Transverse colon (tissue), 4 donors: ENCODE data around the gene GPR107.

Experiments
- EP300 ChIP-seq: sonication (generic); formaldehyde crosslinking; IDR thresholded peaks from one replicate; pipeline ENCODE4 v1.6.1; 2017; ENCODE audit warnings: antibody characterized with exemption, low read depth
- POLR2A ChIP-seq: fragments of 450-650 bp; IDR thresholded peaks from one replicate; pipeline ENCODE4 v1.6.1; 2016; ENCODE audit warnings: antibody characterized with exemption, mild to moderate bottlenecking, moderate library complexity
- POLR2AphosphoS5 ChIP-seq, 3 donors: sonication (generic); formaldehyde crosslinking; IDR thresholded peaks; one replicate each; pipeline ENCODE4 v1.6.1; 2016; ENCODE audit warnings: antibody characterized with exemption in 3 of 3
- TF ChIP-seq, protein P1 (sequence below), 5 experiments: fragments of 200-600 bp in 3 of 5; fragments of 450-650 bp in 2 of 5; sonication (generic) in 3 of 5; IDR thresholded peaks; 1 replicate in 2 of 5; 2 replicates in 3 of 5; pipeline ENCODE4 v1.5.1; 2016 to 2017; ENCODE audit warnings: antibody characterized with exemption in 5 of 5, inconsistent platforms in 3 of 5, mild to moderate bottlenecking in 2 of 5, moderate library complexity in 1 of 5

- TF ChIP-seq POLR2A (no peak), POLR2AphosphoS5 (IDR thresholded peaks at IDR 0.05) (no peak), EP300 (no peak)
- TF ChIP-seq, protein P1, sequence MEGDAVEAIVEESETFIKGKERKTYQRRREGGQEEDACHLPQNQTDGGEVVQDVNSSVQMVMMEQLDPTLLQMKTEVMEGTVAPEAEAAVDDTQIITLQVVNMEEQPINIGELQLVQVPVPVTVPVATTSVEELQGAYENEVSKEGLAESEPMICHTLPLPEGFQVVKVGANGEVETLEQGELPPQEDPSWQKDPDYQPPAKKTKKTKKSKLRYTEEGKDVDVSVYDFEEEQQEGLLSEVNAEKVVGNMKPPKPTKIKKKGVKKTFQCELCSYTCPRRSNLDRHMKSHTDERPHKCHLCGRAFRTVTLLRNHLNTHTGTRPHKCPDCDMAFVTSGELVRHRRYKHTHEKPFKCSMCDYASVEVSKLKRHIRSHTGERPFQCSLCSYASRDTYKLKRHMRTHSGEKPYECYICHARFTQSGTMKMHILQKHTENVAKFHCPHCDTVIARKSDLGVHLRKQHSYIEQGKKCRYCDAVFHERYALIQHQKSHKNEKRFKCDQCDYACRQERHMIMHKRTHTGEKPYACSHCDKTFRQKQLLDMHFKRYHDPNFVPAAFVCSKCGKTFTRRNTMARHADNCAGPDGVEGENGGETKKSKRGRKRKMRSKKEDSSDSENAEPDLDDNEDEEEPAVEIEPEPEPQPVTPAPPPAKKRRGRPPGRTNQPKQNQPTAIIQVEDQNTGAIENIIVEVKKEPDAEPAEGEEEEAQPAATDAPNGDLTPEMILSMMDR (IDR thresholded peaks at IDR 0.05): no peak
Measured at GRCh38 chr9:130137641-130138081, 84.0 kb downstream of the GPR107 start.
